Measurements from ENCODE around the gene ARF3. TPM values are rescaled to one million over a fixed set of nuclear protein-coding genes. Genes with fewer than 3 reads are reported as not detected.

ARF3 gene
- total RNA-seq, 1 experiment from 2014 or later = 263 TPM

DNA sequence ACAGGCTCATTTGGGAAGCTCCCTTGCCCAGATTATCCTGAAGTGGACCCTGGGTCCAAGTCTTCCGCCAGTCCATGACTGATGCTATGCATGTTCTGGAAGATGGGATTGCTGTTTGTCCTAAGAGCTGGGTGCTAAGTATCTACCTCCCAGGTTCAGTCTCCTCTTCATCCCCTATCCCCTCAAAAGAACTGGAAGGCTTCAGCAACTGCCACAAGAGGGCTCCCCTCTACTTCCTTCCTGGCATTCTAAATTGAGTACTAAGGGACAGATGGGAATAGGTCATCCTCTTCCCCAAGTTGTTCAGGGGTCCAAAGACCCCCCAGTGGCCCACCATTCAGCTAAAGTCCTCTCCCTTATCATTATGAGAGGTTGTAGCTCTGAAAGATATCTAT is 23.0 kb downstream of the ARF3 start:
- peaks cover 3% of the 10 kb centered on the region for H3K79me1 ChIP-seq (ENCODE audit: insufficient read depth, low read depth, low read length, poor library complexity, severe bottlenecking)
- no peak for DNase-seq
- no peak overlapping the region for H2BK20ac ChIP-seq (ENCODE audit: low read depth, low read length, poor library complexity, severe bottlenecking)
- WGBS (ENCODE audit: extremely low coverage, insufficient read length, low lambda C conversion rate) = no CpG with 5 or more reads among the region's 1 CpG
- no peaks in the 10 kb centered on the region for H3K27me3 Mint-ChIP-seq (ENCODE audit: low read depth)
- H3K36me3 Mint-ChIP-seq (ENCODE audit: insufficient read depth in 1 of 3, low read depth in 3 of 3) = peaks cover 36 to 86% (median 78%) of the 10 kb centered on the region in 3 experiments
- H2AFZ ChIP-seq (ENCODE audit: low read length) = no peak overlapping the region
- H4K8ac ChIP-seq (replicated peaks; ENCODE audit: insufficient read length, low read depth, low read length) = no peak overlapping the region
- no peaks in the 10 kb centered on the region for H3K9me3 Mint-ChIP-seq
- TF ChIP-seq, protein P1, sequence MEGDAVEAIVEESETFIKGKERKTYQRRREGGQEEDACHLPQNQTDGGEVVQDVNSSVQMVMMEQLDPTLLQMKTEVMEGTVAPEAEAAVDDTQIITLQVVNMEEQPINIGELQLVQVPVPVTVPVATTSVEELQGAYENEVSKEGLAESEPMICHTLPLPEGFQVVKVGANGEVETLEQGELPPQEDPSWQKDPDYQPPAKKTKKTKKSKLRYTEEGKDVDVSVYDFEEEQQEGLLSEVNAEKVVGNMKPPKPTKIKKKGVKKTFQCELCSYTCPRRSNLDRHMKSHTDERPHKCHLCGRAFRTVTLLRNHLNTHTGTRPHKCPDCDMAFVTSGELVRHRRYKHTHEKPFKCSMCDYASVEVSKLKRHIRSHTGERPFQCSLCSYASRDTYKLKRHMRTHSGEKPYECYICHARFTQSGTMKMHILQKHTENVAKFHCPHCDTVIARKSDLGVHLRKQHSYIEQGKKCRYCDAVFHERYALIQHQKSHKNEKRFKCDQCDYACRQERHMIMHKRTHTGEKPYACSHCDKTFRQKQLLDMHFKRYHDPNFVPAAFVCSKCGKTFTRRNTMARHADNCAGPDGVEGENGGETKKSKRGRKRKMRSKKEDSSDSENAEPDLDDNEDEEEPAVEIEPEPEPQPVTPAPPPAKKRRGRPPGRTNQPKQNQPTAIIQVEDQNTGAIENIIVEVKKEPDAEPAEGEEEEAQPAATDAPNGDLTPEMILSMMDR (conservative IDR thresholded peaks at IDR 0.05) = peak; percentile 62
- H3K4me1 Mint-ChIP-seq = peaks cover 0 to 2% of the 10 kb centered on the region in 2 experiments; a peak in 2 of 4 replicates
- H4K91ac ChIP-seq (ENCODE audit: insufficient read length, low read depth, low read length) = no peak overlapping the region
- no peaks in the 10 kb centered on the region for H4K20me1 ChIP-seq (ENCODE audit: control insufficient read depth, insufficient read depth, insufficient read length)
- no peak overlapping the region for H2BK5ac ChIP-seq (ENCODE audit: insufficient read length, low read length)
- no peak overlapping the region for H3K14ac ChIP-seq (ENCODE audit: insufficient read depth, low read length)
- H3K27ac ChIP-seq (ENCODE audit: insufficient read length, low read depth, low read length) = no peak overlapping the region
- no peak overlapping the region for H3K18ac ChIP-seq (ENCODE audit: insufficient read length, low read depth, low read length)
- peak overlapping the region in 1 of 2 experiments; percentile 24; a peak in 1 of 5 replicates for H3K4me3 Mint-ChIP-seq
- H4K5ac ChIP-seq (ENCODE audit: insufficient read length, low read depth, low read length) = no peak overlapping the region
- H3K27ac Mint-ChIP-seq = no peak overlapping the region
- H3K4me2 ChIP-seq (ENCODE audit: insufficient read depth, insufficient read length, low read length) = no peak overlapping the region
- H3K9me3 ChIP-seq (ENCODE audit: control insufficient read depth, low read depth, low read length) = no peaks in the 10 kb centered on the region
- H2BK120ac ChIP-seq (ENCODE audit: low read depth, low read length, poor library complexity, severe bottlenecking) = no peak overlapping the region
- H2AK5ac ChIP-seq (ENCODE audit: insufficient read length, low read length) = no peak overlapping the region
- no peak overlapping the region for H3K23ac ChIP-seq (ENCODE audit: insufficient read length, low read depth, low read length)
- no peaks in the 10 kb centered on the region for H3K27me3 ChIP-seq (ENCODE audit: insufficient read depth, low read length)
- H2BK15ac ChIP-seq (ENCODE audit: low read depth, low read length) = no peak overlapping the region
- no peak overlapping the region for H3K9ac ChIP-seq (ENCODE audit: extremely low read depth, insufficient read length, low read length)
- no peak overlapping the region for H2BK12ac ChIP-seq (ENCODE audit: insufficient read length, low read depth, low read length)
- no peaks in the 10 kb centered on the region for H3K23me2 ChIP-seq (ENCODE audit: insufficient read length, low read depth, low read length, poor library complexity, severe bottlenecking)
- H3T11ph ChIP-seq (ENCODE audit: low read length) = no peak overlapping the region
- H3K4ac ChIP-seq (ENCODE audit: low read depth, low read length) = no peak overlapping the region
- no peaks in the 10 kb centered on the region for H3K4me1 ChIP-seq (ENCODE audit: insufficient read depth, low read length)
- no peaks in the 10 kb centered on the region for H3K79me2 ChIP-seq (ENCODE audit: insufficient read depth, low read length)
- no peak overlapping the region for H3K56ac ChIP-seq (ENCODE audit: insufficient read length, low read depth, low read length)
